GM15510 (cell line): ENCODE measurements around the gene ORAI2.

Source experiments
- POLR2A ChIP-seq: IDR thresholded peaks from 3 replicates; pipeline ENCODE4 v1.6.1; 2011; ENCODE audit warnings: borderline replicate concordance; ENCODE audit not compliant: insufficient read length; ENCODE audit errors: extremely low read depth

ORAI2 gene

GRCh38 chr7:102468478-102469350 is 35.3 kb downstream of the ORAI2 start:
- no peak for TF ChIP-seq POLR2A

GRCh38 chr7:102469351-102469971 is 36.1 kb downstream of the ORAI2 start:
- TF ChIP-seq POLR2A, result no peak

- no peak for TF ChIP-seq POLR2A
These were observed 36.8 kb downstream of the ORAI2 start for GRCh38 chr7:102469972-102470825.

GRCh38 chr7:102471791-102472125 is 38.4 kb downstream of the ORAI2 start:
- no peak for TF ChIP-seq POLR2A

DNA sequence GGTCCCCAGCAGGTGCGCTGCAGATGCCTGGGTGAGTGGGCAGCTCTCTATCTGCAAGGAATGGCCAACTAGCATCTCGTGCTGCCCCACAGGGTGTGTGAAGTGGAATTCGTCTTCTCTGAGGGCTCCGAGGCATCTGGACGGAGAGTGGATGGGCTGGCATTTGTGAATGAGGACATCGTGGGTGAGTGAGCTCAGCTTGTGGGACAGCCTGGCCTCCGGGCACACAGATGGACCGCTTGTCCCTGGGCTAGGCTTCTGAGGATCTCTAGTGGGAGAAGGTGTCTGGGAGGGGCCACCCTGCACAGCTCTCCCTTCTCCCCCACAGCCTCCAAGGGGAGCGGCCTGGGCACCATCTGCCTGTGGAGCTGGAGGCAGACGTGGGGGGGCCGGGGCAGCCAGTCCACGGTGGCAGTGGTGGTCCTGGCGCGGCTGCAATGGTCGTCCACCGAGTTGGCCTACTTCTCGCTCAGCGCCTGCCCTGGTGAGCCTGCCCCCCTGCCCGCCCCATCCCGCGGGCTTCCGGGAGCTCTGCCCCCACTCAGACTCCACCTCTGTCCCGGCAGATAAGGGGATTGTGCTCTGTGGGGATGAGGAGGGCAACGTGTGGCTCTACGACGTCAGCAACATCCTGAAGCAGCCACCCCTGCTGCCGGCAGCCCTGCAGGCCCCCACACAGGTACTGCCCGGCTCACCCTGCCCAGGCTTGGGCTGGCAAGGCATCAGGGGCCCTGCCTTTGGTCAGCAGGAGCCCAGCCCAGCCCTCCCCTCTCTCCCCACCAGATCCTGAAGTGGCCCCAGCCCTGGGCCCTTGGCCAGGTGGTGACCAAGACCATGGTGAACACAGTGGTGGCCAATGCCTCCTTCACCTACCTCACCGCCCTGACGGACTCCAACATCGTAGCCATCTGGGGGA is 39.0 kb downstream of the ORAI2 start:
- no peak for TF ChIP-seq POLR2A

GRCh38 chr7:102473271-102473991 is 40.1 kb downstream of the ORAI2 start:
- TF ChIP-seq POLR2A, result no peak

DNA sequence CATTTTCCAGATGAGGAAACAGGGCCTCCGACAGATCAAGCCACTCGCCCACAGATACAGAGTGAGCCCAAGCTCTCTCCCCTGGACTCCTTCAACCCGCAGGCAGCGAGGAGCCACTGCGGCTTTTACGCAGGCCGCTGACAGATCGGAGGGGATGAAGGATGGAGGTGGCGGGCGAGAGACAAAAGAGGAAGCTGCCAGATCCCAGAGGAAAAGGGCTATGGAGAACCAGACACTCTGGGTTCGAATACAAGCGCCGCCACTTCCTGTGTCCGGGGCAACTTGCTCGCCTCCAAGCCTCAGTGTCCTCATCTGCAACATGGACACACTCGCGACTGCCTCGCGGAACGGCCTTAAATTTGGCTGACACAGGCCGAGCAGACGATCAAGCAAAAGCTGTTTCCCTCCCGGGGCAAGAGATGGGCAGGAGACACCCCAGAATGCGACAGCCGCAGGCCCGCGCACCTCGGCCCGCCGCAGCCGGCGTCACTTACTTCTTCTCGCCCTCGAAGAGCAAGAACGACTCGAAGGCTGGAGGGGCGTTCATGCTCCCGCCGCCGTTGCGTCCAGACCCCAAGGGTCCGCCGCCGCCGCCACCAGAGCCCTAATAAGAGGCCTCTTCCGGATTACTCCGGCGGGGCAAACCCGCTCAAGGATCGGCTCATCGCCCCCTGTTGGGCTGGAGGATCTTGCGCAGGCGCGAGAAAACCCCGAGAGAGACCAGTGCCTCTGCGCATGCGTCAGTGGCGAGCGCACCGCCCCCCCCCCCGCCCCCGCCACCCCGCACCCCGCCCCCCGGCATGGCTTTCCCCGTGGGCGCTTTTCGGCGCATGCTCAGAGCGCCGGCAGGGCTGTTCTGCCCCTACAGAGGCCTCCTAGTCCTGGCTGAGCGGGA is 45.2 kb downstream of the ORAI2 start, which contains the start of gene POLR2J:
TSS of gene POLR2J (minus strand) at position 609 of the 895 bp plus-strand sequence. CDS start at position 547, 62 bp downstream.
- peak; percentile 39 for TF ChIP-seq POLR2A
